ENCODE data around the gene RTL10. TPM values are rescaled to one million over a fixed set of nuclear protein-coding genes. Genes with fewer than 3 reads are reported as not detected.

The RTL10 gene
- total and polyA plus RNA-seq, 2 of the 4 experiments (the other 2 are of a cell fraction) = 8.6 to 12.1 TPM

DNA sequence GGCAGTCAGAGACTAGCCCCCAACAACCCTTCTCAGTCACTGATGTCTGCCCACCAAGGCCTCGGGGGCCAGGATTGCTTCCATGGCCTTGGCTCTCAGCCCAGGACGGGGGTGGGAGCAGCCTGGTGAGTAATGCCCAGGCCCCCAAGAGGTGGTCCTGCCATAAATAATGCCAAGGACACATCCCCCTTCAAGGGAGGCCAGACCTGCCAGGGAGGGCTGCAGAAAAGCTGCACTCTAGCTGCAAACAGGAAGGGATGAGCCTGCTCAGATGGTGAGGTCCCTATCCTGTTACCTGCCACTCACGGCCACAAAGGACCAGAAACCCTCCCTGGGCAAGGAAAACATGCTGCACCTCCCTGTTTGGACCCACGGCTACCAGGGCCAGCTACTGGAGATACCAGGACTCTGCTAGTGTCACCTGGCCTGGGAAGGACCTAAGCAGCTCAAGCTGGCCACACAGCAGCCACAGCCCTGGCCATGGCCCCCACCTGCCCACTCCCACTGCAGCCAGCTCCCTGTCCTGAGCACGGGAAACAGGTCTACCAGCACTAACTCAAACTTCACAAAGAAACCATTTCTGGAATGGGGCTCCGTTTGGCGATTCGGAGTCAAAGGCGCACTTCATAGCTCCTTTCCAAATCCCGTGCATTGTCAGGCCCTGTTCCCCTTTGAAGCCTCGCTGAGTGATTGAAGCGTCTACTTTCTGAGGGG lies 12.1 kb downstream of the RTL10 start:
- no peak overlapping the region for H2AK5ac ChIP-seq (ENCODE audit: low read depth, low read length)
- H4K91ac ChIP-seq (ENCODE audit: insufficient read depth, low read depth, low read length) = no peak overlapping the region; the same call in 1 of the 2 replicates
- H2BK5ac ChIP-seq (ENCODE audit: low read depth, low read length, poor library complexity, severe bottlenecking) = no peak overlapping the region
- H3K27me3 ChIP-seq (ENCODE audit: control insufficient read depth, insufficient read depth, low read length) = no peaks in the 10 kb centered on the region
- H3K9me3 ChIP-seq (ENCODE audit: control insufficient read depth, insufficient read depth, low read length) = peaks cover 3% of the 10 kb centered on the region; the same call in 1 of the 2 replicates
- H2BK20ac ChIP-seq (ENCODE audit: low read depth, low read length) = no peak overlapping the region
- intact Hi-C loops (cut with micrococcal nuclease) = no loop called here
- H3K9ac ChIP-seq (ENCODE audit: low read depth, low read length) = no peak overlapping the region
- no peak overlapping the region for H2BK15ac ChIP-seq (ENCODE audit: low read depth, low read length)
- no peak overlapping the region for H2BK120ac ChIP-seq (ENCODE audit: low read depth, low read length)
- peak overlapping the region; percentile 49 for H2AK9ac ChIP-seq (replicated peaks; ENCODE audit: low read depth, low read length, poor library complexity)
- no peak overlapping the region for H3K4ac ChIP-seq (ENCODE audit: low read depth, low read length)
- peaks cover 11% of the 10 kb centered on the region for H3K9me1 ChIP-seq (ENCODE audit: insufficient read depth, low read length)
- in situ Hi-C loops (cut with MboI; ENCODE audit: low sequenced_read_pairs) = no loop called here
- no peak overlapping the region for H3K23ac ChIP-seq (ENCODE audit: low read depth, low read length)
- DNase-seq (no peak), ATAC-seq (ENCODE audit: low read depth) (no peak)
- H3K27ac ChIP-seq (ENCODE audit: insufficient read depth, low read length) = no peak overlapping the region
- no peak overlapping the region for H3K18ac ChIP-seq (ENCODE audit: low read depth, low read length)
- H3K14ac ChIP-seq (replicated peaks; ENCODE audit: low read depth, low read length) = no peak overlapping the region
- ChIA-PET POLR2A (ENCODE audit: unreplicated experiment) (no interaction called here), CTCF (interaction anchor here (1.4 kb wide), 1 partner anchor 64 kb away, joined by 3 read pairs; no protein-coding TSS in a partner anchor)
- dilution Hi-C loops (cut with HindIII; ENCODE audit: low sequenced_read_pairs, unreplicated experiment) = no loop called here
- peaks cover 8% of the 10 kb centered on the region for H3K4me1 ChIP-seq (ENCODE audit: control insufficient read depth, insufficient read depth, low read length)
- peaks cover 6% of the 10 kb centered on the region for H3K36me3 ChIP-seq (ENCODE audit: control insufficient read depth, insufficient read depth, low read length)
- H3K79me1 ChIP-seq (ENCODE audit: low read depth in 1 of 2, low read length in 2 of 2) = peaks cover 19 to 63% of the 10 kb centered on the region in 2 experiments
- H4K20me1 ChIP-seq (ENCODE audit: insufficient read depth, low read length) = peaks cover 28% of the 10 kb centered on the region
- no peak overlapping the region for H3K4me3 ChIP-seq (ENCODE audit: insufficient read depth, low read depth, low read length)
- 100% methylated on average over 1 of the region's 12 CpGs; no CpG with 5 or more reads in 1 of the 2 experiments for WGBS, 2 experiments (ENCODE audit: extremely low coverage in 2 of 2, insufficient read length in 1 of 2)
- no peak overlapping the region for H2AFZ ChIP-seq (replicated peaks; ENCODE audit: low read length, poor library complexity)
- H4K8ac ChIP-seq (ENCODE audit: low read depth in 2 of 2, low read length in 2 of 2) = no peak overlapping the region
- H3K4me2 ChIP-seq (ENCODE audit: low read depth, low read length) = no peak overlapping the region
- TF ChIP-seq SMC3 (IDR thresholded peaks at IDR 0.05; ENCODE audit: low read depth, low read length) (no peak), MXI1 (IDR thresholded peaks at IDR 0.05; ENCODE audit: borderline replicate concordance, low read depth, low read length) (no peak), CHD1 (IDR thresholded peaks at IDR 0.05; ENCODE audit: low read depth, low read length) (no peak), RAD21 (IDR thresholded peaks at IDR 0.05; ENCODE audit: low read length) (no peak), CEBPB (IDR thresholded peaks at IDR 0.05; ENCODE audit: low read depth, low read length) (no peak), MAZ (IDR thresholded peaks at IDR 0.05; ENCODE audit: borderline replicate concordance, low read depth, low read length) (no peak), MAFK (IDR thresholded peaks at IDR 0.05; ENCODE audit: low read depth, low read length) (no peak), FOS (IDR thresholded peaks at IDR 0.05; ENCODE audit: low read depth, low read length) (no peak)
- TF ChIP-seq, protein P1, sequence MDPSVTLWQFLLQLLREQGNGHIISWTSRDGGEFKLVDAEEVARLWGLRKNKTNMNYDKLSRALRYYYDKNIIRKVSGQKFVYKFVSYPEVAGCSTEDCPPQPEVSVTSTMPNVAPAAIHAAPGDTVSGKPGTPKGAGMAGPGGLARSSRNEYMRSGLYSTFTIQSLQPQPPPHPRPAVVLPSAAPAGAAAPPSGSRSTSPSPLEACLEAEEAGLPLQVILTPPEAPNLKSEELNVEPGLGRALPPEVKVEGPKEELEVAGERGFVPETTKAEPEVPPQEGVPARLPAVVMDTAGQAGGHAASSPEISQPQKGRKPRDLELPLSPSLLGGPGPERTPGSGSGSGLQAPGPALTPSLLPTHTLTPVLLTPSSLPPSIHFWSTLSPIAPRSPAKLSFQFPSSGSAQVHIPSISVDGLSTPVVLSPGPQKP (IDR thresholded peaks at IDR 0.05; ENCODE audit: borderline replicate concordance, low read depth, low read length) = no peak
- TF ChIP-seq, protein P2, sequence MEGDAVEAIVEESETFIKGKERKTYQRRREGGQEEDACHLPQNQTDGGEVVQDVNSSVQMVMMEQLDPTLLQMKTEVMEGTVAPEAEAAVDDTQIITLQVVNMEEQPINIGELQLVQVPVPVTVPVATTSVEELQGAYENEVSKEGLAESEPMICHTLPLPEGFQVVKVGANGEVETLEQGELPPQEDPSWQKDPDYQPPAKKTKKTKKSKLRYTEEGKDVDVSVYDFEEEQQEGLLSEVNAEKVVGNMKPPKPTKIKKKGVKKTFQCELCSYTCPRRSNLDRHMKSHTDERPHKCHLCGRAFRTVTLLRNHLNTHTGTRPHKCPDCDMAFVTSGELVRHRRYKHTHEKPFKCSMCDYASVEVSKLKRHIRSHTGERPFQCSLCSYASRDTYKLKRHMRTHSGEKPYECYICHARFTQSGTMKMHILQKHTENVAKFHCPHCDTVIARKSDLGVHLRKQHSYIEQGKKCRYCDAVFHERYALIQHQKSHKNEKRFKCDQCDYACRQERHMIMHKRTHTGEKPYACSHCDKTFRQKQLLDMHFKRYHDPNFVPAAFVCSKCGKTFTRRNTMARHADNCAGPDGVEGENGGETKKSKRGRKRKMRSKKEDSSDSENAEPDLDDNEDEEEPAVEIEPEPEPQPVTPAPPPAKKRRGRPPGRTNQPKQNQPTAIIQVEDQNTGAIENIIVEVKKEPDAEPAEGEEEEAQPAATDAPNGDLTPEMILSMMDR (conservative IDR thresholded peaks at IDR 0.05; ENCODE audit: low read depth, low read length) = no peak
- no TSS peak for BruUV-seq (replicated peaks)
- no peak overlapping the region for H3K56ac ChIP-seq (ENCODE audit: extremely low read depth, insufficient read depth, low read length)
- H4K5ac ChIP-seq (ENCODE audit: low read depth, low read length) = no peak overlapping the region
